ENCODE data around the gene HIP1.
"Not testable (repeated sequence)": the region's sequence is repeated elsewhere in the genome, so short reads cannot be mapped to it uniquely, and the experiment has no call there.

DNA sequence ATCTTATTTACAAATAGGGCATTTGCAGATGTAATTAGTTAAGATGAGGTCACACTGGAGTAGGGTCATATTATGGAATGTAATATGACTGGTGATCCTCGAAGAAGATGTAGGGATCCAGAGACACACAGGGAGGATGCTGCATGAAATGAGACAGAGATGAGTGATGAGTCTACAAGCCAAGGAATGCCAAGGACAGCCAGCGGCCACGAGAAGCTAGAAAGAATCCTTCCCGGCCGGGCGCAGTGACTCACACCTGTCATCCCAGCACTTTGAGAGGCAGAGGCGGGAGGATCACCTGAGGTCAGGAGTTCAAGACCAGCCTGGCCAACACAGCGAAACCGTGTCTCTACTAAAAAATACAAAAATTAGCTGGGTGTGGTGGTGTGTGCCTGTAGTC is 135.9 kb downstream of the HIP1 start:
- TF ChIP-seq, protein P1, sequence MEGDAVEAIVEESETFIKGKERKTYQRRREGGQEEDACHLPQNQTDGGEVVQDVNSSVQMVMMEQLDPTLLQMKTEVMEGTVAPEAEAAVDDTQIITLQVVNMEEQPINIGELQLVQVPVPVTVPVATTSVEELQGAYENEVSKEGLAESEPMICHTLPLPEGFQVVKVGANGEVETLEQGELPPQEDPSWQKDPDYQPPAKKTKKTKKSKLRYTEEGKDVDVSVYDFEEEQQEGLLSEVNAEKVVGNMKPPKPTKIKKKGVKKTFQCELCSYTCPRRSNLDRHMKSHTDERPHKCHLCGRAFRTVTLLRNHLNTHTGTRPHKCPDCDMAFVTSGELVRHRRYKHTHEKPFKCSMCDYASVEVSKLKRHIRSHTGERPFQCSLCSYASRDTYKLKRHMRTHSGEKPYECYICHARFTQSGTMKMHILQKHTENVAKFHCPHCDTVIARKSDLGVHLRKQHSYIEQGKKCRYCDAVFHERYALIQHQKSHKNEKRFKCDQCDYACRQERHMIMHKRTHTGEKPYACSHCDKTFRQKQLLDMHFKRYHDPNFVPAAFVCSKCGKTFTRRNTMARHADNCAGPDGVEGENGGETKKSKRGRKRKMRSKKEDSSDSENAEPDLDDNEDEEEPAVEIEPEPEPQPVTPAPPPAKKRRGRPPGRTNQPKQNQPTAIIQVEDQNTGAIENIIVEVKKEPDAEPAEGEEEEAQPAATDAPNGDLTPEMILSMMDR (IDR thresholded peaks at IDR 0.05), result not testable (repeated sequence)
- not testable (repeated sequence) for TF ChIP-seq EZH2phosphoT487, EZH2 (IDR thresholded peaks at IDR 0.05)
